Sigmoid colon (tissue), 4 donors: Measurements from ENCODE around the gene CAPN13.

Experiments
- EP300 ChIP-seq, 4 donors: sonication (generic); formaldehyde crosslinking; IDR thresholded peaks; one replicate each; pipeline ENCODE4 v1.6.1; 2017; ENCODE audit warnings: antibody characterized with exemption in 4 of 4
- POLR2A ChIP-seq, 2 donors: fragments of 450-650 bp; IDR thresholded peaks; one replicate each; pipeline ENCODE4 v1.6.1; 2016; ENCODE audit warnings: antibody characterized with exemption in 2 of 2, mild to moderate bottlenecking in 2 of 2, moderate library complexity in 2 of 2
- TF ChIP-seq, protein P1 (sequence below), 4 experiments: fragments of 450-650 bp in 3 of 4; fragments of 200-600 bp in 1 of 4; IDR thresholded peaks; one replicate each; pipeline ENCODE4 v1.5.1; 2016 to 2019; ENCODE audit warnings: antibody characterized with exemption in 4 of 4, mild to moderate bottlenecking in 3 of 4, moderate library complexity in 2 of 4

DNA sequence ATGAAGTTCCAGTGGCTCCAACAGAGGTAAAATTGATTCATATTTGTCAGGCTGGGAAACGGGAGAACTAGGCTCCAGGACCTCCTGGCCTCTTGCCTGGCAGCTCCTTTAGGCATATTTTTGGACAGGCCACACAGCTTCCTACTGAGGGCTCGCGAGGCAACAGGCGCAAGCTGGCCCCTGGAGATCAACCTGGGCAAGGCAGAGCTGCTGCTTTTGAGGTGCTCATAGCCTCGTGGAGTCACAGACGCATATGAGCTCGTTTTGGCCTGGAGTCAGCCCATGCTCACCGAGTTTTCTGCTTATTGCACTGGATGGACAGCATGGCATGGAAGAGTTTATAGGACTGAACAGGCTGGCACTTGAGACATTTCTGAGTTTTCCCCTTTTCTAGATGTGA is 97.7 kb downstream of the CAPN13 start:
- TF ChIP-seq, protein P1, sequence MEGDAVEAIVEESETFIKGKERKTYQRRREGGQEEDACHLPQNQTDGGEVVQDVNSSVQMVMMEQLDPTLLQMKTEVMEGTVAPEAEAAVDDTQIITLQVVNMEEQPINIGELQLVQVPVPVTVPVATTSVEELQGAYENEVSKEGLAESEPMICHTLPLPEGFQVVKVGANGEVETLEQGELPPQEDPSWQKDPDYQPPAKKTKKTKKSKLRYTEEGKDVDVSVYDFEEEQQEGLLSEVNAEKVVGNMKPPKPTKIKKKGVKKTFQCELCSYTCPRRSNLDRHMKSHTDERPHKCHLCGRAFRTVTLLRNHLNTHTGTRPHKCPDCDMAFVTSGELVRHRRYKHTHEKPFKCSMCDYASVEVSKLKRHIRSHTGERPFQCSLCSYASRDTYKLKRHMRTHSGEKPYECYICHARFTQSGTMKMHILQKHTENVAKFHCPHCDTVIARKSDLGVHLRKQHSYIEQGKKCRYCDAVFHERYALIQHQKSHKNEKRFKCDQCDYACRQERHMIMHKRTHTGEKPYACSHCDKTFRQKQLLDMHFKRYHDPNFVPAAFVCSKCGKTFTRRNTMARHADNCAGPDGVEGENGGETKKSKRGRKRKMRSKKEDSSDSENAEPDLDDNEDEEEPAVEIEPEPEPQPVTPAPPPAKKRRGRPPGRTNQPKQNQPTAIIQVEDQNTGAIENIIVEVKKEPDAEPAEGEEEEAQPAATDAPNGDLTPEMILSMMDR (IDR thresholded peaks at IDR 0.05), result no peak
- no peak for TF ChIP-seq POLR2A (IDR thresholded peaks at IDR 0.05)
- no peak for TF ChIP-seq EP300 (IDR thresholded peaks at IDR 0.05)
